CD14-positive monocyte (primary cell): Measurements from ENCODE around the gene CD200R1. TPM values are rescaled to one million over a fixed set of nuclear protein-coding genes. Genes with fewer than 3 reads are reported as not detected.

Source experiments
- DNase-seq, 3 donors: peaks; one replicate each; pipeline ENCODE4 v3.0.0-alpha.2; 2011 to 2022
- H2AFZ ChIP-seq: 2 replicates; pipeline ENCODE4 v1.6.0; 2012; ENCODE audit warnings: mild to moderate bottlenecking, low read depth, low read length, inconsistent platforms; ENCODE audit not compliant: insufficient read depth, poor library complexity, severe bottlenecking
- H3K27ac ChIP-seq, 2 donors: 1 replicate in 1 of 2; 2 replicates in 1 of 2; pipeline ENCODE4 v1.5.1; 2012 to 2013; ENCODE audit warnings: low read length in 2 of 2, control low read depth in 1 of 2, inconsistent platforms in 1 of 2, low read depth in 1 of 2, mild to moderate bottlenecking in 1 of 2
- H3K27me3 ChIP-seq, 2 donors: one replicate each; pipeline versions ENCODE4 v1.6.0 to v1.6.1; 2011 to 2013; ENCODE audit warnings: low read length in 2 of 2; ENCODE audit not compliant: control insufficient read depth in 2 of 2, insufficient read depth in 2 of 2
- H3K36me3 ChIP-seq, 2 donors: replicated peaks in 1 of 2; 1 replicate in 1 of 2; 2 replicates in 1 of 2; pipeline versions ENCODE4 v1.5.1 to v1.6.1; 2012 to 2013; ENCODE audit warnings: low read length in 2 of 2, control low read depth in 1 of 2, inconsistent platforms in 1 of 2, mild to moderate bottlenecking in 1 of 2; ENCODE audit not compliant: insufficient read depth in 2 of 2, control insufficient read depth in 1 of 2
- H3K4me1 ChIP-seq, 2 donors: 1 replicate in 1 of 2; 2 replicates in 1 of 2; pipeline versions ENCODE4 v1.5.1 to v1.6.1; 2012 to 2013; ENCODE audit warnings: low read length in 2 of 2, control low read depth in 1 of 2, inconsistent platforms in 1 of 2, mild to moderate bottlenecking in 1 of 2, moderate library complexity in 1 of 2; ENCODE audit not compliant: insufficient read depth in 2 of 2, control insufficient read depth in 1 of 2
- H3K4me2 ChIP-seq: replicated peaks from 2 replicates; pipeline ENCODE3; 2012; ENCODE audit warnings: low read length, moderate library complexity, mild to moderate bottlenecking; ENCODE audit not compliant: poor library complexity, severe bottlenecking; ENCODE audit errors: extremely low read depth
- H3K4me3 ChIP-seq, 3 experiments: fragments of 200-600 bp in 1 of 3; sonication (generic) in 1 of 3; replicated peaks in 1 of 3; 1 replicate in 2 of 3; 2 replicates in 1 of 3; pipeline ENCODE4 v1.5.1; 2011 to 2013; ENCODE audit warnings: low read length in 3 of 3, mild to moderate bottlenecking in 3 of 3, control low read depth in 2 of 3, low read depth in 2 of 3, inconsistent platforms in 1 of 3, moderate library complexity in 1 of 3
- H3K79me2 ChIP-seq: 2 replicates; pipeline ENCODE4 v1.6.0; 2012; ENCODE audit warnings: mild to moderate bottlenecking, control low read depth, inconsistent platforms, low read length, moderate library complexity; ENCODE audit not compliant: insufficient read depth
- H3K9ac ChIP-seq: 2 replicates; pipeline ENCODE4 v1.6.0; 2017; ENCODE audit warnings: low read length, mild to moderate bottlenecking; ENCODE audit not compliant: insufficient read depth, poor library complexity, severe bottlenecking
- H3K9me3 ChIP-seq, 2 donors: replicated peaks in 1 of 2; 1 replicate in 1 of 2; 2 replicates in 1 of 2; pipeline versions ENCODE4 v1.5.1 to v1.6.1; 2012 to 2013; ENCODE audit warnings: low read length in 2 of 2, control low read depth in 1 of 2; ENCODE audit not compliant: control insufficient read depth in 1 of 2, insufficient read depth in 1 of 2
- H4K20me1 ChIP-seq: 2 replicates; pipeline ENCODE4 v1.6.0; 2012; ENCODE audit warnings: mild to moderate bottlenecking, low read length, control low read depth, moderate library complexity; ENCODE audit not compliant: insufficient read depth
- H3K27ac Mint-ChIP-seq, 7 donors: one replicate each; pipeline ENCODE4 v1.8.0; 2020; ENCODE audit warnings: mild to moderate bottlenecking in 7 of 7, mixed read lengths in 7 of 7, moderate library complexity in 6 of 7, inconsistent platforms in 2 of 7
- H3K27me3 Mint-ChIP-seq, 3 donors: one replicate each; pipeline ENCODE4 v1.8.0; 2021 to 2022; ENCODE audit warnings: low read depth in 3 of 3, mild to moderate bottlenecking in 3 of 3, mixed read lengths in 3 of 3, moderate library complexity in 3 of 3, inconsistent platforms in 1 of 3
- H3K36me3 Mint-ChIP-seq, 2 donors: one replicate each; pipeline ENCODE4 v1.8.0; 2020; ENCODE audit warnings: mixed read lengths in 2 of 2, inconsistent platforms in 1 of 2, mild to moderate bottlenecking in 1 of 2
- H3K4me1 Mint-ChIP-seq: one replicate; pipeline ENCODE4 v1.8.0; 2020; ENCODE audit warnings: mild to moderate bottlenecking, mixed read lengths
- H3K4me3 Mint-ChIP-seq, 2 donors: one replicate each; pipeline ENCODE4 v1.8.0; 2020; ENCODE audit warnings: mild to moderate bottlenecking in 2 of 2, mixed read lengths in 2 of 2, moderate library complexity in 1 of 2
- H3K9me3 Mint-ChIP-seq, 7 donors: one replicate each; pipeline ENCODE4 v1.8.0; 2020 to 2022; ENCODE audit warnings: mixed read lengths in 7 of 7, mild to moderate bottlenecking in 6 of 7, moderate library complexity in 6 of 7, inconsistent platforms in 2 of 7
- CTCF ChIP-seq: fragments of 200-600 bp; IDR thresholded peaks from one replicate; pipeline ENCODE4 v1.8.0; 2022; ENCODE audit warnings: antibody characterized with exemption, mild to moderate bottlenecking
- WGBS: methylation state at CpG from one replicate; pipeline ENCODE4 v1.1.5; 2013; ENCODE audit warnings: missing lambda C conversion rate; ENCODE audit not compliant: insufficient coverage; 5-methylcytosine and 5-hydroxymethylcytosine counted together
- intact Hi-C, 2 donors: fragments of 100-400 bp; cut with micrococcal nuclease; formaldehyde crosslinking; loops; one replicate each; pipeline versions ENCODE4 v1.15.0 to v1.15.1; 2023
- polyA plus RNA-seq, 3 donors: library from polyadenylated mRNA; depleted of rRNA in 1 of 3; unstranded in 2 of 3; stranded (reverse) in 1 of 3; fragments of 300-500 nt in 2 of 3; fragments of >200 nt in 1 of 3; fragmentation: Illumina TruSeq in 2 of 3; gene quantifications; 1 replicate in 2 of 3; 2 replicates in 1 of 3; pipeline ENCODE4 v1.2.3, GENCODE V29; 2012 to 2021

The CD200R1 gene
- polyA plus RNA-seq, 3 donors = 1.5 to 9.0 (median 1.6) TPM

- WGBS = no CpG with 5 or more reads among the region's 1 CpG
- H3K27ac Mint-ChIP-seq = peak overlapping the region; percentile 83 to 96 (median 93)
Observed at GRCh38 chr3:112967425-112967824, 7.5 kb downstream of the CD200R1 start.

DNA sequence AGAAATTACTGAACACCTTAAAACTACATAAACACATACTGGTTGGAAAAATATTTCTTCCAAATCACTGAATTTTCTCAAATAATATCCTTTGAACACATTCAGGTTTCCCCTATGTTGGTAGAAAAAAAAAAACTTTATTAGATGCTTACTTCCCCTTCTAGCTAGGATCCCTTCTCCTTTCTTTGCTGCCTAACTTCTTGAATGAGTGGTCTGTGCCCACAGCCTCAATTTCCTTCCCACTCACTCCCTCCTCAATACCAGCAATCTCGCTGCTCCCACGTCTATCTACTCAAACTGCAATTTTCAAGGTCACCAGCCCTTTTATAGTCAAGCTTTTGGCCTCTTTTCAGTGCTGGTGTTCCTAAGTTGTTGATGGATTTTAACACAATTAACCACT, 8.3 kb downstream of the CD200R1 start:
- Histone ChIP-seq H3K36me3 (no peaks in the 10 kb centered on the region), H3K4me2 (peak overlapping the region; percentile 58), H3K79me2 (no peaks in the 10 kb centered on the region), H3K4me3 (peak overlapping the region in 1 of 3 experiments; percentile 47), H3K9ac (no peak overlapping the region), H2AFZ (no peak overlapping the region), H3K27ac (peak overlapping the region in 1 of 2 donors; percentile 83), H3K9me3 (peaks cover 7 to 14% of the 10 kb centered on the region in 2 donors), H3K27me3 (no peaks in the 10 kb centered on the region), H4K20me1 (no peaks in the 10 kb centered on the region), H3K4me1 (peaks cover 41 to 49% of the 10 kb centered on the region in 2 donors)
- peak; percentile 46 to 76 (median 72) for DNase-seq
- TF ChIP-seq CTCF = no peak
- peaks cover 6 to 21% (median 16%) of the 10 kb centered on the region in 7 donors for H3K9me3 Mint-ChIP-seq
- peaks cover 50% of the 10 kb centered on the region for H3K4me1 Mint-ChIP-seq
- H3K36me3 Mint-ChIP-seq = peaks cover 8 to 22% of the 10 kb centered on the region in 2 donors
- WGBS = 0% methylated on average over 1 of the region's 2 CpGs
- H3K27me3 Mint-ChIP-seq = peaks cover 0 to 1% (median 0%) of the 10 kb centered on the region in 3 donors
- intact Hi-C loops = loop anchor here (5.0 to 10.0 kb wide), 2 partner anchors 92 to 154 kb away; no protein-coding TSS in a partner anchor
- peak overlapping the region; percentile 1 to 72 for H3K4me3 Mint-ChIP-seq
- peak overlapping the region; percentile 83 to 96 (median 93) for H3K27ac Mint-ChIP-seq

More at GRCh38 chr3:112967425-112967824, 7.5 kb downstream of the CD200R1 start:
- Histone ChIP-seq H3K79me2 (no peaks in the 10 kb centered on the region), H3K4me2 (peak overlapping the region; percentile 58), H3K27me3 (no peaks in the 10 kb centered on the region), H3K9me3 (peaks cover 7 to 14% of the 10 kb centered on the region in 2 donors), H3K27ac (peak overlapping the region in 1 of 2 donors; percentile 83), H3K4me1 (peaks cover 41 to 51% of the 10 kb centered on the region in 2 donors), H3K9ac (no peak overlapping the region), H2AFZ (no peak overlapping the region), H4K20me1 (no peaks in the 10 kb centered on the region), H3K4me3 (peak overlapping the region in 1 of 3 experiments; percentile 47), H3K36me3 (no peaks in the 10 kb centered on the region)
- peaks cover 0 to 3% (median 0%) of the 10 kb centered on the region in 3 donors for H3K27me3 Mint-ChIP-seq
- peaks cover 56% of the 10 kb centered on the region for H3K4me1 Mint-ChIP-seq
- peaks cover 6 to 21% (median 16%) of the 10 kb centered on the region in 7 donors for H3K9me3 Mint-ChIP-seq
- no peak for TF ChIP-seq CTCF
- intact Hi-C loops = loop anchor here (5.0 to 10.0 kb wide), 2 partner anchors 93 to 155 kb away; no protein-coding TSS in a partner anchor
- H3K4me3 Mint-ChIP-seq = peak overlapping the region in 1 of 2 donors; percentile 48
- H3K36me3 Mint-ChIP-seq = peaks cover 8 to 22% of the 10 kb centered on the region in 2 donors
- DNase-seq = peak in 1 of 3 donors; percentile 14
